PC-3 (cell line): ENCODE results near the gene WDPCP. TPM values are rescaled to one million over a fixed set of nuclear protein-coding genes. Genes with fewer than 3 reads are reported as not detected.

ENCODE experiments used
- ATAC-seq: fragments of 200-7000 bp; cut with Tn5 transposase; 2 replicates; pipeline ENCODE4 v1.9.1; 2020; ENCODE audit warnings: mild to moderate bottlenecking, moderate library complexity
- BruUV-seq: library from RNA; stranded (reverse); fragments of 400-500 nt; replicated peaks from 2 replicates; lab custom pipeline; 2021; lab: Mats Ljungman, UMichigan
- CTCF ChIA-PET: fragments of 300-600 bp; sonication (Branson Sonifier 250); formaldehyde crosslinking; loops from one replicate; lab custom pipeline; 2022; ENCODE audit warnings: antibody characterized with exemption; lab: Charles Lee
- POLR2A ChIA-PET: fragments of 300-600 bp; sonication (Branson Sonifier 250); formaldehyde crosslinking; loops from one replicate; lab custom pipeline; 2022; ENCODE audit warnings: antibody characterized with exemption; ENCODE audit not compliant: unreplicated experiment; lab: Charles Lee
- DNase-seq: peaks from one replicate; pipeline ENCODE4 v3.0.0-alpha.2; 2015
- H2AFZ ChIP-seq: fragments of 300-600 bp; sonication (generic); 2 replicates; pipeline ENCODE4 v1.6.0; 2016; ENCODE audit warnings: antibody characterized with exemption, low read length
- H3F3A ChIP-seq: fragments of 300-600 bp; sonication (generic); one replicate; pipeline ENCODE4 v1.6.0; 2017; ENCODE audit warnings: antibody characterized with exemption, low read length, control low read depth, mild to moderate bottlenecking; ENCODE audit not compliant: unreplicated experiment
- H3K27ac ChIP-seq: fragments of 300-600 bp; sonication (generic); 2 replicates; pipeline ENCODE4 v1.5.1; 2016; ENCODE audit warnings: mild to moderate bottlenecking, low read length
- H3K27me3 ChIP-seq: fragments of 300-600 bp; sonication (generic); 2 replicates; pipeline ENCODE4 v1.6.1; 2016; ENCODE audit warnings: low read length, mixed read lengths
- H3K36me3 ChIP-seq: fragments of 300-600 bp; sonication (generic); 2 replicates; pipeline ENCODE4 v1.6.1; 2016; ENCODE audit warnings: low read depth, mixed run types, low read length, mixed read lengths
- H3K4me1 ChIP-seq: fragments of 300-600 bp; sonication (generic); 2 replicates; pipeline ENCODE4 v1.5.1; 2016; ENCODE audit warnings: low read length; ENCODE audit not compliant: insufficient read depth
- H3K4me2 ChIP-seq: fragments of 300-600 bp; sonication (generic); 2 replicates; pipeline ENCODE4 v1.6.0; 2016; ENCODE audit warnings: low read length
- H3K4me3 ChIP-seq: fragments of 300-600 bp; sonication (generic); 2 replicates; pipeline ENCODE4 v1.5.1; 2016; ENCODE audit warnings: mild to moderate bottlenecking, low read length, mixed read lengths
- H3K79me2 ChIP-seq: fragments of 300-600 bp; sonication (generic); 2 replicates; pipeline ENCODE4 v1.6.1; 2017; ENCODE audit warnings: low read length, mixed read lengths
- H3K9ac ChIP-seq: fragments of 300-600 bp; sonication (generic); 2 replicates; pipeline ENCODE4 v1.6.0; 2016; ENCODE audit warnings: mild to moderate bottlenecking, low read length
- H3K9me2 ChIP-seq: fragments of 300-600 bp; sonication (generic); replicated peaks from 2 replicates; pipeline ENCODE4 v1.6.1; 2016; ENCODE audit warnings: mixed run types, low read length, mixed read lengths
- H3K9me3 ChIP-seq: fragments of 300-600 bp; sonication (generic); 2 replicates; pipeline ENCODE4 v1.6.1; 2016; ENCODE audit warnings: low read length, mixed read lengths
- H4K20me1 ChIP-seq: fragments of 300-600 bp; sonication (generic); 2 replicates; pipeline ENCODE4 v1.6.1; 2016; ENCODE audit warnings: low read length, mixed read lengths
- CTCF ChIP-seq: fragments of 300-600 bp; sonication (generic); conservative IDR thresholded peaks from 2 replicates; pipeline ENCODE4 v1.5.1; 2017; ENCODE audit warnings: antibody characterized with exemption, low read depth, mild to moderate bottlenecking, low read length
- EZH2 ChIP-seq: fragments of 300-600 bp; sonication (generic); IDR thresholded peaks from one replicate; pipeline ENCODE4 v1.6.1; 2017; ENCODE audit warnings: antibody characterized with exemption, mild to moderate bottlenecking, low read length; ENCODE audit not compliant: unreplicated experiment
- EZH2phosphoT487 ChIP-seq: fragments of 300-600 bp; sonication (generic); IDR thresholded peaks from 2 replicates; pipeline ENCODE4 v1.6.1; 2018; ENCODE audit warnings: mild to moderate bottlenecking, antibody characterized with exemption, low read length, borderline replicate concordance
- intact Hi-C: fragments of 100-400 bp; cut with micrococcal nuclease; formaldehyde crosslinking; loops from 2 replicates; pipeline ENCODE4 v1.9.0; 2023
- total RNA-seq: library from RNA; depleted of rRNA; stranded (reverse); fragments of >200 nt; gene quantifications from 2 replicates; pipeline ENCODE4 v1.2.3, GENCODE V29; 2014

WDPCP gene
- total RNA-seq, 1 experiment from 2014 or later = 4.0 TPM

GRCh38 chr2:63545023-63545422, 43.3 kb downstream of the WDPCP start:
- H3K27ac ChIP-seq = no peak overlapping the region
- H3K36me3 ChIP-seq = no peaks in the 10 kb centered on the region
- no peak for ATAC-seq
- H3K27me3 ChIP-seq = no peaks in the 10 kb centered on the region
- H3K9me3 ChIP-seq = no peaks in the 10 kb centered on the region
- H3K9me2 ChIP-seq = no peaks in the 10 kb centered on the region
- ChIA-PET POLR2A (no interaction called here), CTCF (no interaction called here)
- no peaks in the 10 kb centered on the region for H3K4me1 ChIP-seq
- BruUV-seq = no TSS peak
- no peaks in the 10 kb centered on the region for H3K79me2 ChIP-seq
- no peaks in the 10 kb centered on the region for H4K20me1 ChIP-seq
- H3K9ac ChIP-seq = no peak overlapping the region
- H3K4me2 ChIP-seq = no peak overlapping the region
- intact Hi-C loops = loop anchor here (10.0 kb wide), 2 partner anchors 50 to 760 kb away; no protein-coding TSS in a partner anchor
- DNase-seq = no peak
- H3F3A ChIP-seq = no peaks in the 10 kb centered on the region
- no peak overlapping the region for H2AFZ ChIP-seq
- TF ChIP-seq EZH2 = no peak
- no peak for TF ChIP-seq EZH2phosphoT487
- TF ChIP-seq CTCF = no peak
- no peak overlapping the region for H3K4me3 ChIP-seq

- BruUV-seq = no TSS peak
- Histone ChIP-seq H3K9me2 (no peaks in the 10 kb centered on the region), H3K79me2 (no peaks in the 10 kb centered on the region), H2AFZ (no peak overlapping the region), H3K27me3 (no peaks in the 10 kb centered on the region), H3K9me3 (no peaks in the 10 kb centered on the region), H3K4me3 (no peak overlapping the region), H3K36me3 (no peaks in the 10 kb centered on the region), H3K27ac (no peak overlapping the region), H3K9ac (no peak overlapping the region), H4K20me1 (no peaks in the 10 kb centered on the region), H3K4me1 (no peaks in the 10 kb centered on the region), H3F3A (no peaks in the 10 kb centered on the region), H3K4me2 (no peak overlapping the region)
- TF ChIP-seq EZH2phosphoT487 (no peak), CTCF (peak; percentile 79)
- ChIA-PET POLR2A (no interaction called here), CTCF (no interaction called here)
- intact Hi-C loops = loop anchor here (10.0 kb wide), 2 partner anchors 49 to 759 kb away; no protein-coding TSS in a partner anchor
- peak; percentile 28 for DNase-seq
- no peak; the same call in 1 of the 2 replicates for ATAC-seq
These were observed 44.2 kb downstream of the WDPCP start for GRCh38 chr2:63544017-63544627.

GRCh38 chr2:63539416-63540162, 48.7 kb downstream of the WDPCP start:
- no peaks in the 10 kb centered on the region for H3K79me2 ChIP-seq
- ATAC-seq (no peak), DNase-seq (no peak)
- H3K9ac ChIP-seq = no peak overlapping the region
- ChIA-PET POLR2A (no interaction called here), CTCF (no interaction called here)
- no peaks in the 10 kb centered on the region for H3K4me1 ChIP-seq
- intact Hi-C loops = loop anchor here (10.0 kb wide), 2 partner anchors 45 to 755 kb away; no protein-coding TSS in a partner anchor
- no peaks in the 10 kb centered on the region for H4K20me1 ChIP-seq
- no peak for TF ChIP-seq EZH2phosphoT487
- TF ChIP-seq CTCF = no peak
- no peak for TF ChIP-seq EZH2
- no peak overlapping the region for H3K4me2 ChIP-seq
- H3K9me2 ChIP-seq = no peaks in the 10 kb centered on the region
- H3K27me3 ChIP-seq = no peaks in the 10 kb centered on the region
- H2AFZ ChIP-seq = no peak overlapping the region
- no peaks in the 10 kb centered on the region for H3K9me3 ChIP-seq
- no peaks in the 10 kb centered on the region for H3F3A ChIP-seq
- H3K36me3 ChIP-seq = no peaks in the 10 kb centered on the region
- no peak overlapping the region for H3K4me3 ChIP-seq
- BruUV-seq = no TSS peak
- H3K27ac ChIP-seq = no peak overlapping the region
